HG03469 (cell line): ENCODE results near the gene NPLOC4.

Experiments used
- ATAC-seq: cut with Tn5 transposase; IDR thresholded peaks from one replicate; pipeline ENCODE4 v1.9.1; 2021; ENCODE audit warnings: mild to moderate bottlenecking, moderate library complexity, moderate number of reproducible peaks; ENCODE audit not compliant: unreplicated experiment

The NPLOC4 gene

GRCh38 chr17:81520021-81520901, 116.7 kb downstream of the NPLOC4 start:
- ATAC-seq, result no peak

DNA sequence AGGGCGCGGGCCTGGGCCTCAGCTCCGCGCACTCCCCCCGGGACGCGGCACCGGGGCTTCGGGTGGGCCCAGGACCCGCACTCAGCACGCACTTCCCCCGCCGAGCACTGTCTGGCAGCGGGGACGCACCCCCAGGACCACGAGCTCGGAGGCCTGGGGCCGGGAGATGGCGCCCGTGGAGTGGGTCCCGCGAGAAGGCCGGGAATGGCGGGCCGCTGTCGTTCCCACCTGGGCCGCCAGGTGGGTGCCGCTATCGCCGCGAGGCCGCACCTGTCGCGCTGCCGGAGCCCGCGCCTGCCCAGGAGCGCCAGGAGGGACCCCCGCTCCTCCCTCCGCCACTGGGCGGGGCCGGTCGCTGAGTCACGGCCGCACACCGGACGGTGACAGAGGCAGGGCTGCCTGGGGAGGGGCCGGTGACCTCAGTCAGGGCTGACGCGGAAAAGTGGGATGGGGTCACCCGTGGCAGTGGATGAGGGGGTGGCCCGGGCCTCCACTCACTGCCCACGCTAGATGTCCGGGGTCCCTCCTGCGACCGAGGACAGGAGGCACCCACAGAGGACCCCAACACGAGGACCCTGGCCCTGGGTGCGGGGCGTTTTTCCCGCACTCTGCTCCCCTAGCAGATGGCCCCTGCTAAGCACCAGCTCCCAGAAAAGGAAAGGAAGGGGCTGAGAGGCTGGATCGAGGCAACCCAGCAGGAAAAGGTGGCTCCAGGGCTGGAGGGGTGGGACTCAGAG, 117.5 kb downstream of the NPLOC4 start:
- no peak for ATAC-seq

DNA sequence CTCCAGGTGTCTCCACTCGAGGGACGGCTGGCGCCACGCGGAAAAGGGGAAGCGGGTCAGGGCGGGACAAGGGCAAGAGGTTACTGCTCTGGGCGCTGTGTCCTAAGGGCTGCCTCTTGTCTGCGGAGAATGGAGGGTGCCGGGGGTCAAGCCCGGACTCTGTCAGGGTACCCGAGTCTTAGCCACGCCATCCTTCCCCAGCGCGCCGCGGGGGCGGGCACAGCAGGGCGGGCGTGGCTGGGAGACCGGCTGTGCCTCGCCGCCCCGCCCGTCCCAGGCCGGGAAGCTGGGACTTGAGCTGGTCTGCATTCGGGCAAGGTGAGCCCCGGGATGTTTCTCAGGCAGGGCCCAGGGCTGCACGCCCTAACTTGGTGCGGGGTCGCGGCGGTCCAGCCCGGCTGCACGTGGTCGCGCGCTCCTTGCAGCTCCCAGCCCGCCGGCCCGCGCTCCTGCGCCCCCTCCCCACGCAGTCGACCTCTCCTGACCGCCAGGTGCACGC, 118.1 kb downstream of the NPLOC4 start:
- ATAC-seq, result no peak

DNA sequence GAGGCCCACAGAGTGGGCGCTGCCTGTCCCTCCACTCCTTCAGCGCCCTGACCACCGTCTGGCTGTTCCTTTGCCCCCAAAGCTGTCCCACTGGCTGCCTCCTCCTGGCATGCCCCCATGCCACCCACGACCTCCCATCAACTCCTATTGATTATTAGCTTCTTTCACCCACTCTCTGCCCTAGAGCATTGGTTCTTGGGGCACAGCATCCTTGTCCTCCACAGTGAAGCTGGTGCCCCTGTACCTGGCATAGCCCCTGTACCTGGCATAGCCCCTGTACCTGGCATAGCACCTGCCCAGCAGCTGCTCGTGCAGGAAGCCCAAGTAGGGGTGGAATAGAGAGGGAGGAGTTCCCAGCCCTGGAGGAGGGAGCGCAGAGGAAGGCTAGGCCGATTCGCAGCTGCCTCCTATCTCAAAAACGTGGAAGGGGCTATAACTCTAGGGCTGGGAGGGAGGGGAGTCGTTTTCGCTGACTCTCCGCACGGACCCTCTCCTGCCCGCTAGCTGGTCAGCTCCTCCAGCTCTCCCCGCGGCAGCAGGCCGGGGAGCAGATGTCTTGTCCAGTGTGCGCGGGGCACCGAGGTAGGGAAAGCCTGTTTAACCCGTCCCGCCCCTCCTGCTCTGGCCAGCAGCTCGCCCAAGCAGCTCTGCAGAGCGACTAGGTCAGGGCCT, 118.7 kb downstream of the NPLOC4 start:
- ATAC-seq, result no peak

GRCh38 chr17:81517339-81518112, 119.4 kb downstream of the NPLOC4 start:
- no peak for ATAC-seq

- ATAC-seq, result no peak
Observed at GRCh38 chr17:81517009-81517338, 119.9 kb downstream of the NPLOC4 start.

- no peak for ATAC-seq
Observed at GRCh38 chr17:81516439-81516838, 120.5 kb downstream of the NPLOC4 start.

DNA sequence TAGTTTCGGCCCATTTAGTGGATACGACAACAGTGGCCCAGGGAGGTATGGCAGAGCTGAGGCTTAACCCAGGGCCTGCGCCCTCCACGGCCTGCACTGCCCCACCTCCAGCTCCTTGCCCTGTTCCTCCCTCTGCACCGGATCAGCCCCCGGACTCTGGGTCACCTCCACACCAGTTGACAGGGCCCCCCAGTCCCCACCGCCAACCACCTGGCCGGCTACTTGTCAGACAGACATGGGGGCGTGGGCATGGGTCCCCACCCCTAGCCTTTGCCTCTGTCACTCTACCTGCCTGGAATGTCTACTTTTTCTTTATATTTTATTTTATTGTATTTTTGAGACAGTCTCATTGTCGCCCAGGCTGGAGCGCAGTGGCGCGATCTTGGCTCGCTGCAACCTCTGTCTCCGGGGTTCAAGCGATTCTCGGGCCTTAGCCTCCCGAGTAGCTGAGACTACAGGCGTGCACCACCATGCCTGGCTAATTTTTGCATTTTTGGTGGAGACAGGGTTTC, 121.3 kb downstream of the NPLOC4 start:
- ATAC-seq, result no peak

GRCh38 chr17:81514739-81515529, 122.0 kb downstream of the NPLOC4 start:
- ATAC-seq, result no peak

- no peak for ATAC-seq
Observed at GRCh38 chr17:81514489-81514738, 122.5 kb downstream of the NPLOC4 start.

- no peak for ATAC-seq
Observed at GRCh38 chr17:81513753-81514488, 123.0 kb downstream of the NPLOC4 start.

DNA sequence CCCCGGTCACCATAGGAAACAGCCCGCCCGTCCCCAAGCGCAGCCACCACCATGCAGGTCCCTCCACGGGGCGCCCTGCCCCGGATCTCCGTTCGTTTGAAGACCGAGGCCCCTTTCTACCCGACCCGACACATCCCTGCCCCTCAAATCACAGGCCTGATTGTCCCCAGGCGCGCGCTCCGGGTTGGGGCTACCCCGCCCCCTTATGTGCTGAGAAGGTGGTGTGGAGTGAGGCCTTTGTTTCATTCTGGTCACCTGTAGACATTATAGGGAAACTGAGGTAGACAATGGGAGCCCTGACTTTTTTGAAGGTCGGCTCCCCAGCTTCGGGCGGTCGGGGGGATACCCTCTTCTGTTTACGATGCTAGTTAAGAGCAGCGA, 123.5 kb downstream of the NPLOC4 start:
- ATAC-seq, result no peak

- ATAC-seq, result peak; percentile 28
Observed at GRCh38 chr17:81512562-81513371, 124.1 kb downstream of the NPLOC4 start, which contains the start of gene ACTG1. ACTG1 (minus strand) TSS chr17:81512799; CDS start chr17:81512354, 445 bp downstream.

DNA sequence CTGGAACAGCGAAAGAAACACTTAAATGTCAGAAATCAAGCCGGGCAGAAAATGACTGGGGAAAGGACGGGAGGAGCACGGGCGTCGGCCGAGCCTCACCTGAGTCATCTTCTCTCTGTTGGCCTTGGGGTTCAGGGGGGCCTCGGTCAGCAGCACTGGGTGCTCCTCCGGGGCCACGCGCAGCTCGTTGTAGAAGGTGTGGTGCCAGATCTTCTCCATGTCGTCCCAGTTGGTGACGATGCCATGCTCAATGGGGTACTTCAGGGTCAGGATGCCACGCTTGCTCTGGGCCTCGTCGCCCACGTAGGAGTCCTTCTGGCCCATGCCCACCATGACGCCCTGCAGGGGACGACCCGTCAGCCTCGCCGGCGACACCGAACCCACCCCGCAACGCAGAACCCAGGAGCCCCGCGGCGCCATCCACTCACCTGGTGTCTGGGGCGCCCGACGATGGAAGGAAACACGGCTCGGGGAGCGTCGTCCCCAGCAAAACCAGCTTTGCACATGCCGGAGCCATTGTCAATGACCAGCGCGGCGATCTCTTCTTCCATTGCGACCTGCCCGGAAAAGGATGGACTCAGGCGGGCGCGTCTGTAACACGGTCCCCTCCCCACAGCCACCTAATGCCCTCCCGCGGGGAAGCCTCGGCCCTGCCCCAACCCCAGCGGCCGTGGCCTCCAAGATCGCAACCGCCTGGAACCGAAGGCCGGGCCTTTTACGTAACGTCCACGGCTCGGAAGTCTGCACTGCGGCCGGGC, 124.9 kb downstream of the NPLOC4 start:
- ATAC-seq, result no peak

DNA sequence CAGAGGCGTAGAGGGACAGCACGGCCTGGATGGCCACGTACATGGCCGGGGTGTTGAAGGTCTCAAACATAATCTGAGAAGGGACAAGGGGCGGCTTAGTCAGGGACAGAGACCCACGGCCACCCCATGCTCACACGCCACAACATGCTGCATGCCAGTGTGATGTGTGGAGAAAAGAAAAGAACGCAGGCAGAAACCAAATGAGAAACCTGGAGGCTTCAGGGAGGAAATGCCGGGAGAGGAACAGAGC, 125.4 kb downstream of the NPLOC4 start:
- ATAC-seq, result no peak

DNA sequence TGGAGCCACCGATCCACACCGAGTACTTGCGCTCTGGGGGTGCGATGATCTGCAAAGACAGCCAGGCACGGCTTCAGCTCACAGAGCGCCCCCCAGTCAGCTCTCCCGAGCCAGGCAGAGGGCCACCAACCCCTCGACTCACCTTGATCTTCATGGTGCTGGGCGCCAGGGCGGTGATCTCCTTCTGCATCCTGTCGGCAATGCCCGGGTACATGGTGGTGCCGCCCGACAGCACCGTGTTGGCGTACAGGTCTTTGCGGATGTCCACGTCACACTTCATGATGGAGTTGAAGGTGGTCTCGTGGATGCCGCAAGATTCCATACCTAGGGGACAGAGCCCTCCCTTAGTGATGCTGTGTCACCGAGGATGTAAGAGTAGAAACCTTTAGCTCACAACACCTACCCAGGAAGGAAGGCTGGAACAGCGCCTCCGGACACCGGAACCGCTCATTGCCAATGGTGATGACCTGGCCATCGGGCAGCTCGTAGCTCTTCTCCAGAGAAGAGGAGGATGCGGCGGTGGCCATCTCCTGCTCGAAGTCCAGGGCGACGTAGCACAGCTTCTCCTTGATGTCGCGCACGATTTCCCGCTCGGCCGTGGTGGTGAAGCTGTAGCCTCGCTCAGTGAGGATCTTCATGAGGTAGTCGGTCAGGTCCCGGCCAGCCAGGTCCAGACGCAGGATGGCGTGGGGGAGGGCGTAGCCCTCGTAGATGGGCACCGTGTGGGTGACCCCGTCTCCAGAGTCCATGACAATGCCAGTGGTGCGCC, 125.9 kb downstream of the NPLOC4 start:
- ATAC-seq, result no peak
